ENCODE measurements around the gene KRT33B. TPM values are rescaled to one million over a fixed set of nuclear protein-coding genes. Genes with fewer than 3 reads are reported as not detected.

Gene KRT33B
- total and polyA plus RNA-seq, 2 of the 4 experiments (the other 2 are of a cell fraction) = 0.18 to 0.22 TPM

DNA sequence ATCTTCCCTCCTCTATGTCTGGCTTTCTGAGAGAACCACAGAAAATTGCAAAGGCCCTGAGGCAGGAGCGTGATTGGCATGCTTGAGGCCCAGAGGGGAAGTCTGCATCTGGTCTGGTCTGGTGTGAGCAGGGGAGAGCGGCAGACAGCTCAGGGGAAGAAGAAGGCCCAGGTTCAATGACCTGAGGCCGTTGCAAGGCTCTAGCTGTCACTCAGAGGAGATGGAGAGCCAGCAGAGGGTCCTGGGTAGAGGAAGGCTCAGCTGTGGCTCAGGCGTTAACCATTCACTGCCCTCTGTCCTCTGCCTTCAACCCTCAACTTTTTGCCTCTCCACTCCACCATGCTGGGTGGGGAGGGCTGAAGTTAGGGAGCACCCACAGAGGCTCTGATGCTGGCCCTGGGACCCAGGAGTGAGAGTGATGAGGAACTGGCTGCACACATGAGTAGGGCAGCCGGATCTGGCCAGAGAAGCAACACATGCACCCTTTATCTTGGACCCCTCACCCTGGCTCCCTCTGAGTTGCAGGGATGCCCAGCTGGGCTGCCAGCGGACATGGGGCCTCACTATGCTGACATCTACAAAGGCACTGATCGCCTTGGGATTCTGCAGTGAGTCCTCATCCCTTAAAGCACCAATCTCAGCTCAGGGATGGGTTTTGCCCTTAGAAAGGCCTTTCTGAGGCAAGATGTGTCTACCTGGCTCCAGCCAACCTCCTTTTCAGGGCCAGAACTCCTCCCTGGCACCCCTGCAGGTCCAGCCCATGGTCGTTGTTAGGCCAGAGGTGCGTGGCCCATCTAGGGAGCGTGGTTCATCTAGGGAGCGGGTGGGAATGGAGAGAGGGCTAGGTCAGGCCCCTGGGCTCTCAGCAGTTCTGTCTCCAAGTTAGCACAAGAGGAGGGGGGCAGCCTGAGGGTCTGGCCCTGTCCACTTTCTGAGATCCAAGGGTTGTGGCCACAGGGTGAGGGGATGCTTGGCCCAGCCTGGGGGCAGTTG is 46.4 kb downstream of the KRT33B start:
- H2BK120ac ChIP-seq (ENCODE audit: low read depth, low read length) = peak overlapping the region; percentile 73
- H3K36me3 ChIP-seq (ENCODE audit: control insufficient read depth, insufficient read depth, low read length) = no peaks in the 10 kb centered on the region
- dilution Hi-C loops (cut with HindIII; ENCODE audit: low sequenced_read_pairs, unreplicated experiment) = no loop called here
- no peaks in the 10 kb centered on the region for H3K79me1 ChIP-seq (ENCODE audit: low read depth in 1 of 2, low read length in 2 of 2)
- H3K14ac ChIP-seq (replicated peaks; ENCODE audit: low read depth, low read length) = peak overlapping the region; percentile 51; the same call in 1 of the 2 replicates
- peak overlapping the region; percentile 82; the same call in 1 of the 2 replicates for H3K18ac ChIP-seq (ENCODE audit: low read depth, low read length)
- no peak for DNase-seq
- peak overlapping the region; percentile 59; the same call in 2 of the 3 replicates for H2BK15ac ChIP-seq (ENCODE audit: low read depth, low read length)
- intact Hi-C loops (cut with micrococcal nuclease) = loop anchor here (1.0 to 5.0 kb wide), 5 partner anchors 261 to 466 kb away; partner anchors contain the start of gene KRTAP2-3
- 100% methylated on average over 3 of the region's 11 CpGs; no CpG with 5 or more reads in 1 of the 2 experiments for WGBS, 2 experiments (ENCODE audit: extremely low coverage in 2 of 2, insufficient read length in 1 of 2)
- no peaks in the 10 kb centered on the region for H4K20me1 ChIP-seq (ENCODE audit: insufficient read depth, low read length)
- no peak overlapping the region for H3K56ac ChIP-seq (ENCODE audit: extremely low read depth, insufficient read depth, low read length)
- no peak overlapping the region for H3K4me3 ChIP-seq (ENCODE audit: insufficient read depth, low read depth, low read length)
- CTCF ChIA-PET = interaction anchor here (0.5 to 1.9 kb wide), 15 partner anchors 15 to 908 kb away, joined by 3 to 10 read pairs (median 3); partner anchors contain the start of gene KRTAP2-3
- peak overlapping the region; percentile 72 for H2AK9ac ChIP-seq (replicated peaks; ENCODE audit: low read depth, low read length, poor library complexity)
- peak overlapping the region; percentile 74 for H2AFZ ChIP-seq (replicated peaks; ENCODE audit: low read length, poor library complexity)
- peak overlapping the region; percentile 70 for H3K4ac ChIP-seq (ENCODE audit: low read depth, low read length)
- peak overlapping the region; percentile 58 for H2AK5ac ChIP-seq (ENCODE audit: low read depth, low read length)
- no TSS peak for BruUV-seq (replicated peaks)
- H3K4me1 ChIP-seq (ENCODE audit: control insufficient read depth, insufficient read depth, low read length) = peaks cover 2% of the 10 kb centered on the region
- ATAC-seq (ENCODE audit: low read depth) = no peak
- peak overlapping the region; percentile 84 for H2BK20ac ChIP-seq (ENCODE audit: low read depth, low read length)
- no peak overlapping the region; the same call in 1 of the 2 replicates for H3K27ac ChIP-seq (ENCODE audit: insufficient read depth, low read length)
- H4K91ac ChIP-seq (ENCODE audit: insufficient read depth, low read depth, low read length) = peak overlapping the region; percentile 85
- no peak overlapping the region for H3K9ac ChIP-seq (ENCODE audit: low read depth, low read length)
- no peaks in the 10 kb centered on the region for H3K27me3 ChIP-seq (ENCODE audit: control insufficient read depth, insufficient read depth, low read length)
- H3K9me1 ChIP-seq (ENCODE audit: insufficient read depth, low read length) = no peaks in the 10 kb centered on the region; the same call in 1 of the 2 replicates
- peak overlapping the region in 1 of 2 experiments; percentile 85; a peak in 2 of 4 replicates for H4K8ac ChIP-seq (ENCODE audit: low read depth in 2 of 2, low read length in 2 of 2)
- H2BK5ac ChIP-seq (ENCODE audit: low read depth, low read length, poor library complexity, severe bottlenecking) = peak overlapping the region; percentile 51
- peaks cover 4% of the 10 kb centered on the region; the same call in 1 of the 2 replicates for H3K9me3 ChIP-seq (ENCODE audit: control insufficient read depth, insufficient read depth, low read length)
- H3K4me2 ChIP-seq (ENCODE audit: low read depth, low read length) = no peak overlapping the region
- POLR2A ChIA-PET (ENCODE audit: unreplicated experiment) = interaction anchor here (0.6 kb wide), 1 partner anchor 1418 kb away, joined by 3 read pairs; no protein-coding TSS in a partner anchor
- H4K5ac ChIP-seq (ENCODE audit: low read depth, low read length) = peak overlapping the region; percentile 69; the same call in 1 of the 2 replicates
- in situ Hi-C loops (cut with MboI; ENCODE audit: low sequenced_read_pairs) = loop anchor here (5.0 kb wide), 1 partner anchor 416 kb away; no protein-coding TSS in a partner anchor
- 0 out of 2 replicates have a peak overlapping the region, but pooled peaks have one; percentile 39 for H3K23ac ChIP-seq (ENCODE audit: low read depth, low read length)
- TF ChIP-seq NFE2L2 (IDR thresholded peaks at IDR 0.05; ENCODE audit: low read depth, low read length) (no peak), MAFK (IDR thresholded peaks at IDR 0.05; ENCODE audit: low read depth, low read length) (no peak), RAD21 (IDR thresholded peaks at IDR 0.05; ENCODE audit: low read length) (no peak), MAZ (IDR thresholded peaks at IDR 0.05; ENCODE audit: borderline replicate concordance, low read depth, low read length) (no peak), CEBPB (IDR thresholded peaks at IDR 0.05; ENCODE audit: low read depth, low read length) (no peak), FOS (IDR thresholded peaks at IDR 0.05; ENCODE audit: low read depth, low read length) (no peak), POLR2A (IDR thresholded peaks at IDR 0.05; ENCODE audit: low read depth, low read length) (no peak), CHD1 (IDR thresholded peaks at IDR 0.05; ENCODE audit: low read depth, low read length) (no peak), SMC3 (IDR thresholded peaks at IDR 0.05; ENCODE audit: low read depth, low read length) (no peak), BHLHE40 (IDR thresholded peaks at IDR 0.05; ENCODE audit: low read depth, low read length) (no peak), RCOR1 (IDR thresholded peaks at IDR 0.05; ENCODE audit: insufficient replicate concordance, low read length) (no peak), MXI1 (IDR thresholded peaks at IDR 0.05; ENCODE audit: borderline replicate concordance, low read depth, low read length) (no peak)
- TF ChIP-seq, protein P1, sequence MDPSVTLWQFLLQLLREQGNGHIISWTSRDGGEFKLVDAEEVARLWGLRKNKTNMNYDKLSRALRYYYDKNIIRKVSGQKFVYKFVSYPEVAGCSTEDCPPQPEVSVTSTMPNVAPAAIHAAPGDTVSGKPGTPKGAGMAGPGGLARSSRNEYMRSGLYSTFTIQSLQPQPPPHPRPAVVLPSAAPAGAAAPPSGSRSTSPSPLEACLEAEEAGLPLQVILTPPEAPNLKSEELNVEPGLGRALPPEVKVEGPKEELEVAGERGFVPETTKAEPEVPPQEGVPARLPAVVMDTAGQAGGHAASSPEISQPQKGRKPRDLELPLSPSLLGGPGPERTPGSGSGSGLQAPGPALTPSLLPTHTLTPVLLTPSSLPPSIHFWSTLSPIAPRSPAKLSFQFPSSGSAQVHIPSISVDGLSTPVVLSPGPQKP (IDR thresholded peaks at IDR 0.05; ENCODE audit: borderline replicate concordance, low read depth, low read length) = no peak
- TF ChIP-seq, protein P2, sequence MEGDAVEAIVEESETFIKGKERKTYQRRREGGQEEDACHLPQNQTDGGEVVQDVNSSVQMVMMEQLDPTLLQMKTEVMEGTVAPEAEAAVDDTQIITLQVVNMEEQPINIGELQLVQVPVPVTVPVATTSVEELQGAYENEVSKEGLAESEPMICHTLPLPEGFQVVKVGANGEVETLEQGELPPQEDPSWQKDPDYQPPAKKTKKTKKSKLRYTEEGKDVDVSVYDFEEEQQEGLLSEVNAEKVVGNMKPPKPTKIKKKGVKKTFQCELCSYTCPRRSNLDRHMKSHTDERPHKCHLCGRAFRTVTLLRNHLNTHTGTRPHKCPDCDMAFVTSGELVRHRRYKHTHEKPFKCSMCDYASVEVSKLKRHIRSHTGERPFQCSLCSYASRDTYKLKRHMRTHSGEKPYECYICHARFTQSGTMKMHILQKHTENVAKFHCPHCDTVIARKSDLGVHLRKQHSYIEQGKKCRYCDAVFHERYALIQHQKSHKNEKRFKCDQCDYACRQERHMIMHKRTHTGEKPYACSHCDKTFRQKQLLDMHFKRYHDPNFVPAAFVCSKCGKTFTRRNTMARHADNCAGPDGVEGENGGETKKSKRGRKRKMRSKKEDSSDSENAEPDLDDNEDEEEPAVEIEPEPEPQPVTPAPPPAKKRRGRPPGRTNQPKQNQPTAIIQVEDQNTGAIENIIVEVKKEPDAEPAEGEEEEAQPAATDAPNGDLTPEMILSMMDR (conservative IDR thresholded peaks at IDR 0.05; ENCODE audit: low read depth, low read length) = no peak

Measured in IMR-90 (cell line).